H54 (cell line): Measurements from ENCODE around the gene SLC25A12.
A peak's percentile ranks its signal among the peaks of the same experiment; 100 is the strongest.

Experiments
- DNase-seq: peaks from one replicate; pipeline ENCODE4 v3.0.0; 2011; ENCODE audit warnings: low spot score, mixed read lengths; ENCODE audit not compliant: insufficient read length
- FAIRE-seq: peaks from 3 replicates; lab custom pipeline; 2011; peaks lifted over from hg19 to GRCh38; lab: Jason Lieb, UNC
- POLR2A ChIP-seq: IDR thresholded peaks from 2 replicates; pipeline ENCODE4 v1.6.1; 2011; ENCODE audit warnings: low read depth, mild to moderate bottlenecking, low read length

Gene SLC25A12, protein sequence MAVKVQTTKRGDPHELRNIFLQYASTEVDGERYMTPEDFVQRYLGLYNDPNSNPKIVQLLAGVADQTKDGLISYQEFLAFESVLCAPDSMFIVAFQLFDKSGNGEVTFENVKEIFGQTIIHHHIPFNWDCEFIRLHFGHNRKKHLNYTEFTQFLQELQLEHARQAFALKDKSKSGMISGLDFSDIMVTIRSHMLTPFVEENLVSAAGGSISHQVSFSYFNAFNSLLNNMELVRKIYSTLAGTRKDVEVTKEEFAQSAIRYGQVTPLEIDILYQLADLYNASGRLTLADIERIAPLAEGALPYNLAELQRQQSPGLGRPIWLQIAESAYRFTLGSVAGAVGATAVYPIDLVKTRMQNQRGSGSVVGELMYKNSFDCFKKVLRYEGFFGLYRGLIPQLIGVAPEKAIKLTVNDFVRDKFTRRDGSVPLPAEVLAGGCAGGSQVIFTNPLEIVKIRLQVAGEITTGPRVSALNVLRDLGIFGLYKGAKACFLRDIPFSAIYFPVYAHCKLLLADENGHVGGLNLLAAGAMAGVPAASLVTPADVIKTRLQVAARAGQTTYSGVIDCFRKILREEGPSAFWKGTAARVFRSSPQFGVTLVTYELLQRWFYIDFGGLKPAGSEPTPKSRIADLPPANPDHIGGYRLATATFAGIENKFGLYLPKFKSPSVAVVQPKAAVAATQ

DNA sequence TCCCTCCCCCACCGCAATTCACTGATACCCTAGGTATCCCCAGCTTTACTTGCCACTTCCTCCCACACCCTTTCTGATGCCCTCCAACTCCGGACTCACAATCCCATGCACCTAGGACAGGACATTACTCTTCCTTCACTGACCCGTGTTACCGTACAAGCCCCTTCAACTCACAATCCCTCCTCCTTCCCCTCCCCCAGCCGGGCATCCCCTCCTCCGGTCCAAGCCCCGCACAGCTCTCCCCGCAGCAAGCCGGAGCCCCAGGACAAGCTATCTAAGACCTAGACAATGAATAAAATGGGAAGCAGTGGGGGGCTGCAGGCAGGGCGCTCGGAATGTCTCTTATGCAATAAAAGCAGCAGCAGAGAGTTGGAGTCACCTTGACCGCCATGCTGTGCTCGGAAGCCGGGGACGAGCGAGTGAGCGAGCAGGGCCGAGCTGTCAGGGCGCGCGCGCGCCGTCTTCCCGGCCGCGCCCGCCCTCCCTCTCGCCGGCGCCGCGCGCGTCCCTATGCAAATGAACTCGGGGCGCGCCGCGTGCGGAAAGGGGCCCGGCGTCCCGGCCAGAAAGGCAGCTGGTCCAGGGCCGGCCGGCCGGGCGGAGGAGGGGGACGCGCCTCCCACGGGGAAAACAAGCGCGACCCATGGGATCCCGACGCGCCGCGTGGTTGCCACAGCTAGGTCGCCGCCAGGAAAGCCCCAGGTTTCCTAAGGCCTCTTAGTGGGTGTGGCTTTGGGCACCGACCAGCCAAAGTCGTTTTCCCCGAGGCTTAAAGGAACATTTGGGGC, at the start of gene SLC25A12:
SLC25A12 (minus strand) TSS at position 421 of the 788 bp plus-strand sequence; CDS start at position 391, 30 bp downstream.
- peak; percentile 87 for DNase-seq
- FAIRE-seq = peak; percentile 55
- peak; percentile 26; the same call in 1 of the 2 replicates for TF ChIP-seq POLR2A

GRCh38 chr2:171941316-171941699, 47.3 kb upstream of the SLC25A12 start:
- no peak for TF ChIP-seq POLR2A
- DNase-seq (no peak), FAIRE-seq (no peak)

- no peak for TF ChIP-seq POLR2A
- no peak for FAIRE-seq
- DNase-seq = no peak
Measured at GRCh38 chr2:171939743-171940071, 45.7 kb upstream of the SLC25A12 start.

- DNase-seq = no peak
- no peak for FAIRE-seq
- no peak for TF ChIP-seq POLR2A
Measured at GRCh38 chr2:171939058-171939742, 45.2 kb upstream of the SLC25A12 start.

GRCh38 chr2:171930385-171930784, 36.3 kb upstream of the SLC25A12 start:
- DNase-seq = no peak
- no peak for FAIRE-seq
- TF ChIP-seq POLR2A = no peak

DNA sequence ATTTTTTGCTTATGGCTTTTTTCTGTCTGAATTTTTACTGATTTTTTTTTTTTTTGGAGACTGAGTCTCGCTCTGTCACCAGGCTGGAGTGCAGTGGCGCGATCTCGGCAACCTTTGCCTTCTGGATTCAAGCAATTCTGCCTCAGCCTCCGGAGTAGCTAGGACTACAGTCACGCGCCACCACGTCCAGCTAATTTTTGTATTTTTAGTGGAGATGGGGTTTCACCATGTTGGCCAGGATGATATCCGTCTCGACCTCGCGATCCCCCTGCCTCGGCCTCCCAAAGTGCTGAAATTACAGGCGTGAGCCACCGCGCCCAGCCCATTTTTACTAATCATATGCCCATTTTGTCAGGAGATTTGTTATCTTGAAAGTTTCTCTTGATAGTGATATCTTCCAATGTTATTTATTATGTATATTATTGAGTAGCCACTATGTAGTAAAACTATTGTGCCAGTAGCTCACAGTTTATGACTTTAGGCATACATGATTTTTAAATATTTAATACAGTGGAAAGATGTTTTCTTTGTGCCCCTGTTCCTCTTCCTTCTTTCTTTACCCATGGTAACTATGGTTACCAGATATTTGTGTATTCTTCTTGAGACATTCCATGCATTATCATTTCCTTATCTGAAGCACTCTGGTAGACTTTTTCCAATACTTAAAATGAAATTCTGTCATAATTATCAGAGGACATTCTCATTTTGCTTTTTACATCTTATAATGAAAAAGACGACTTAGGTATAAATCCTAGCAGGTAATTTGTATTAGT, 30.3 kb upstream of the SLC25A12 start:
- no peak for TF ChIP-seq POLR2A
- FAIRE-seq (no peak), DNase-seq (no peak)

GRCh38 chr2:171923206-171923605, 29.2 kb upstream of the SLC25A12 start:
- DNase-seq = no peak
- no peak for TF ChIP-seq POLR2A
- peak; percentile 20 for FAIRE-seq

GRCh38 chr2:171922230-171923022, 28.4 kb upstream of the SLC25A12 start, which contains the start of gene HAT1:
HAT1 (plus strand) TSS chr2:171922461; CDS start chr2:171922501, 40 bp downstream.
- peak; percentile 56 for TF ChIP-seq POLR2A
- DNase-seq (peak; percentile 88), FAIRE-seq (peak; percentile 96)

- no peak for TF ChIP-seq POLR2A
- FAIRE-seq = no peak
Measured at GRCh38 chr2:171921970-171922229, 27.9 kb upstream of the SLC25A12 start.

DNA sequence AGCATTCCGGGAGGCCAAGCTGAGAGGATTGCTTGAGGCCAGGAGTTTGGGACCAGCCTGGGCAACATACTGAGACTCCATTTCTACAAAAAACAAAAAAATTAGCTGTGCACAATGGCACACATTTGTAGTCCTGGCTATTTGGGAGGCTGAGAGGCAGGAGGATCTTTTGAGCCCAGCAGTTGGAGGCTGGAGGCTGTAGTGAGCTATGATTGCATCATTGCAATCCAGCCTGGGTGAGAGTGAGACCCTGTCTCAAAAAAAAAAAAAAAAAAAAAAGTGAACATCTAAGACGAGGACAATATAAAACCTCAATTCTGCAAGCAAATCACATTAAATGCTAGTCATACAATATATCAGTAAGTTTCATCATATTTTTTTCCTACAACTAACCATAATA, 25.4 kb upstream of the SLC25A12 start:
- no peak for FAIRE-seq
- DNase-seq = no peak
- no peak for TF ChIP-seq POLR2A

More at GRCh38 chr2:171921970-171922229, 27.9 kb upstream of the SLC25A12 start:
- no peak for DNase-seq

DNA sequence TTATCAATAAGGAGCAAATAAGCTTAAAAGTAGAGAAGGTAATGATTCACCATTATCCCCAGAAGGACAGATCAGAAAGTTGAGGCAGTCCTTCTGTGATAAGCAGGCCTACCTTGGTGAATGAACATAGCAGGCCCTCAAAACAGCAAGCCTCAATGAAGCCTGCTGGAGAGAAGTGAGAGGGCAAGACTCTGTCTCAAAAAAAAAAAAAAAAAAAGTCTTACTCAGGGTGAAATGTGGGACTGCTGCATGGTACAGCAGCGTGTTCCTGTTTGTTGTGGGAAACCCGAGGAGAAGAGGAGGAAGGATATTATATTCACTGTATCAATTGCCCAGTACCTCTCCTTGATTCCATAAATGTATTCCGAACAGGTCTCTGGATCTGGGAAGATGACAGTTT, 19.5 kb upstream of the SLC25A12 start:
- no peak for DNase-seq
- no peak for FAIRE-seq
- no peak for TF ChIP-seq POLR2A

GRCh38 chr2:171910494-171910893, 16.4 kb upstream of the SLC25A12 start:
- DNase-seq = no peak
- no peak for TF ChIP-seq POLR2A
- no peak for FAIRE-seq

DNA sequence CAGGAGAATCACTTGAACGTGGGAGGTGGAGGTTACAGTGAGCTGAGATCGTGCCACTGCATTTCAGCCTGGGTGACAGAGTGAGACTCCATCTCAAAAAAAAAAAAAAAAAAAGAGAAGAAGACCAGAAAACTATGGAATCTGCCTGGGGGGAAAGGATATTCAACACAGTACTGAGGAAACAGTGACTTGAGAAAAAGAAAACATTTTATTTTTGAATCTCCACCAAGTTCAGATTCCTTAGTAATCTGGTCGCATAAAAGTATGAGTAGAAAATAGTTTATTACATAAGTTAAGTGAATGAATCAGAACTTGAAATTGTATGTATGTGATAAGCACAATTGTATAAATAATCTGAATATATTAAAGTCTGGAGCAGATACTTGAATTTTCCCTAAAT, 15.2 kb upstream of the SLC25A12 start:
- DNase-seq = no peak
- no peak for TF ChIP-seq POLR2A
- no peak for FAIRE-seq
